Upper lobe of left lung (tissue), 6 donors: ENCODE data around the gene CNPY4. TPM values are rescaled to one million over a fixed set of nuclear protein-coding genes. Genes with fewer than 3 reads are reported as not detected.

Source experiments
- ATAC-seq, 2 donors: fragments of 200-7000 bp; cut with Tn5 transposase; one replicate each; pipeline ENCODE4 v1.9.1; 2022; ENCODE audit warnings: mild to moderate bottlenecking in 2 of 2, moderate library complexity in 2 of 2; ENCODE audit not compliant: low FRiP score in 2 of 2
- DNase-seq, 2 donors: peaks; one replicate each; pipeline ENCODE4 v3.0.0-alpha.2; 2019 to 2020
- H3K27ac ChIP-seq, 4 donors: fragments of 200-600 bp; sonication (generic); one replicate each; pipeline ENCODE4 v1.5.1; 2016 to 2019
- H3K27me3 ChIP-seq, 4 donors: fragments of 200-600 bp; sonication (generic); one replicate each; pipeline ENCODE4 v1.5.1; 2017 to 2019
- H3K36me3 ChIP-seq, 4 donors: fragments of 200-600 bp; sonication (generic); one replicate each; pipeline ENCODE4 v1.5.1; 2016 to 2019
- H3K4me1 ChIP-seq, 4 donors: fragments of 200-600 bp; sonication (generic); one replicate each; pipeline ENCODE4 v1.5.1; 2018 to 2019
- H3K4me3 ChIP-seq, 4 donors: fragments of 200-600 bp; sonication (generic); one replicate each; pipeline ENCODE4 v1.5.1; 2017 to 2019; ENCODE audit warnings: mild to moderate bottlenecking in 2 of 4, moderate library complexity in 1 of 4
- H3K9me3 ChIP-seq, 4 donors: fragments of 200-600 bp; sonication (generic); one replicate each; pipeline ENCODE4 v1.5.1; 2018 to 2019
- CTCF ChIP-seq, 6 experiments: fragments of 450-650 bp in 4 of 6; fragments of 200-600 bp in 2 of 6; sonication (generic) in 2 of 6; IDR thresholded peaks; one replicate each; pipeline ENCODE4 v1.5.1; 2016 to 2019; ENCODE audit warnings: antibody characterized with exemption in 6 of 6
- EP300 ChIP-seq, 4 donors: sonication (generic); formaldehyde crosslinking; IDR thresholded peaks; one replicate each; pipeline ENCODE4 v1.5.1; 2017; ENCODE audit warnings: antibody characterized with exemption in 4 of 4, control low read depth in 2 of 4
- POLR2A ChIP-seq, 4 donors: fragments of 450-650 bp; IDR thresholded peaks; one replicate each; pipeline ENCODE4 v1.5.1; 2016 to 2017; ENCODE audit warnings: antibody characterized with exemption in 4 of 4, mild to moderate bottlenecking in 2 of 4
- POLR2AphosphoS5 ChIP-seq, 2 donors: sonication (generic); formaldehyde crosslinking; IDR thresholded peaks; one replicate each; pipeline ENCODE4 v1.5.1; 2017; ENCODE audit warnings: antibody characterized with exemption in 2 of 2
- WGBS, 2 donors: methylation state at CpG; one replicate each; pipeline ENCODE4 v1.1.5; 2017 to 2018; 5-methylcytosine and 5-hydroxymethylcytosine counted together
- total RNA-seq, 6 donors: library from RNA; depleted of rRNA in 4 of 6; stranded (reverse); fragments of >200 nt in 4 of 6; gene quantifications; one replicate each; pipeline versions ENCODE4 v1.1.0 to v1.2.1, GENCODE V29; 2016 to 2021
- donor health status: DM: no; HTN: no; CAD: no; lungs with moderate emphysema.
- donor health status: DM: no; HTN: yes; CAD: no; lungs with severe emphysema.

CNPY4 gene
- total RNA-seq, 6 donors from 2014 or later = 2.9 to 14.6 (median 6.5) TPM

- Histone ChIP-seq H3K27ac (no peak overlapping the region), H3K36me3 (peaks cover 57 to 94% (median 72%) of the 10 kb centered on the region in 4 donors), H3K4me3 (no peak overlapping the region), H3K27me3 (no peaks in the 10 kb centered on the region), H3K9me3 (peaks cover 18 to 26% (median 24%) of the 10 kb centered on the region in 4 donors), H3K4me1 (peaks cover 3 to 20% (median 11%) of the 10 kb centered on the region in 4 donors)
- DNase-seq (no peak), ATAC-seq (no peak)
- TF ChIP-seq CTCF (IDR thresholded peaks at IDR 0.05) = no peak
- TF ChIP-seq POLR2A (IDR thresholded peaks at IDR 0.05) = no peak
- 93 to 94% methylated on average over 5 to 6 of the region's 6 CpGs for WGBS, 2 donors
Measured at GRCh38 chr7:100075418-100075817, 44.0 kb upstream of the CNPY4 start.

- no peak overlapping the region for H3K4me3 ChIP-seq
- no peak overlapping the region for H3K27ac ChIP-seq
- ATAC-seq = no peak
- H3K36me3 ChIP-seq = peaks cover 40 to 76% (median 54%) of the 10 kb centered on the region in 4 donors
- DNase-seq = no peak
- peaks cover 1 to 8% (median 6%) of the 10 kb centered on the region in 4 donors for H3K9me3 ChIP-seq
- no peaks in the 10 kb centered on the region for H3K27me3 ChIP-seq
- H3K4me1 ChIP-seq = peaks cover 12 to 32% (median 18%) of the 10 kb centered on the region in 4 donors
- TF ChIP-seq POLR2AphosphoS5 (IDR thresholded peaks at IDR 0.05) (no peak), EP300 (IDR thresholded peaks at IDR 0.05) (no peak), POLR2A (IDR thresholded peaks at IDR 0.05) (no peak), CTCF (IDR thresholded peaks at IDR 0.05) (no peak)
- 96 to 99% methylated on average over 4 of the region's 4 CpGs for WGBS, 2 donors
Measured at GRCh38 chr7:100077205-100077604, 42.2 kb upstream of the CNPY4 start.

- Histone ChIP-seq H3K36me3 (peaks cover 21 to 57% (median 35%) of the 10 kb centered on the region in 4 donors), H3K27ac (no peak overlapping the region), H3K4me3 (no peak overlapping the region), H3K9me3 (no peaks in the 10 kb centered on the region), H3K27me3 (no peaks in the 10 kb centered on the region), H3K4me1 (peaks cover 19 to 39% (median 24%) of the 10 kb centered on the region in 4 donors)
- WGBS, 2 donors = 77 to 84% methylated on average over 7 of the region's 7 CpGs
- TF ChIP-seq POLR2A (IDR thresholded peaks at IDR 0.05) (no peak), CTCF (IDR thresholded peaks at IDR 0.05) (no peak), EP300 (IDR thresholded peaks at IDR 0.05) (no peak), POLR2AphosphoS5 (IDR thresholded peaks at IDR 0.05) (no peak)
- DNase-seq (no peak), ATAC-seq (no peak)
Measured at GRCh38 chr7:100079024-100079560, 40.3 kb upstream of the CNPY4 start.

- Histone ChIP-seq H3K9me3 (no peaks in the 10 kb centered on the region), H3K4me3 (peak overlapping the region; percentile 59 to 87 (median 82)), H3K27me3 (no peaks in the 10 kb centered on the region), H3K27ac (peak overlapping the region; percentile 84 to 94 (median 88)), H3K36me3 (peaks cover 9 to 38% (median 16%) of the 10 kb centered on the region in 4 donors), H3K4me1 (peaks cover 19 to 39% (median 24%) of the 10 kb centered on the region in 4 donors)
- 1 to 2% methylated on average over 19 to 28 of the region's 34 CpGs for WGBS, 2 donors
- DNase-seq = no peak
- TF ChIP-seq POLR2A (IDR thresholded peaks at IDR 0.05) (no peak), CTCF (IDR thresholded peaks at IDR 0.05) (no peak), EP300 (IDR thresholded peaks at IDR 0.05) (no peak), POLR2AphosphoS5 (IDR thresholded peaks at IDR 0.05) (no peak)
- ATAC-seq = peak in 1 of 2 donors; percentile 39
Measured at GRCh38 chr7:100080907-100081534, 38.4 kb upstream of the CNPY4 start.
